HG03175 (cell line): ENCODE measurements around the gene FAM89A.

Experiments used
- ATAC-seq: cut with Tn5 transposase; IDR thresholded peaks from one replicate; pipeline ENCODE4 v1.9.1; 2021; ENCODE audit warnings: mild to moderate bottlenecking, moderate library complexity; ENCODE audit not compliant: unreplicated experiment

FAM89A gene

GRCh38 chr1:231040019-231040799 lies at the start of gene FAM89A:
Gene FAM89A, minus strand, starts transcription at chr1:231040254. Its CDS starts 43 bp downstream, at chr1:231040211.
- ATAC-seq, result peak; percentile 70

- ATAC-seq, result no peak
Observed at GRCh38 chr1:231084353-231084752, 44.3 kb upstream of the FAM89A start.

- no peak for ATAC-seq
Observed at GRCh38 chr1:231079163-231079562, 39.1 kb upstream of the FAM89A start.

- ATAC-seq, result no peak
Observed at GRCh38 chr1:231078250-231078649, 38.2 kb upstream of the FAM89A start.

- no peak for ATAC-seq
Observed at GRCh38 chr1:231076802-231077201, 36.7 kb upstream of the FAM89A start.

- ATAC-seq, result no peak
Observed at GRCh38 chr1:231075497-231075896, 35.4 kb upstream of the FAM89A start.

- ATAC-seq, result no peak
Observed at GRCh38 chr1:231075020-231075419, 35.0 kb upstream of the FAM89A start.

- ATAC-seq, result no peak
Observed at GRCh38 chr1:231074046-231074445, 34.0 kb upstream of the FAM89A start.

- ATAC-seq, result no peak
Observed at GRCh38 chr1:231073331-231073730, 33.3 kb upstream of the FAM89A start.

- ATAC-seq, result no peak
Observed at GRCh38 chr1:231072502-231073094, 32.5 kb upstream of the FAM89A start.

GRCh38 chr1:231072041-231072440 lies 32.0 kb upstream of the FAM89A start:
- no peak for ATAC-seq

- ATAC-seq, result no peak
Observed at GRCh38 chr1:231070758-231071444, 30.8 kb upstream of the FAM89A start.

- ATAC-seq, result no peak
Observed at GRCh38 chr1:231069333-231069732, 29.3 kb upstream of the FAM89A start.

- no peak for ATAC-seq
Observed at GRCh38 chr1:231068762-231069161, 28.7 kb upstream of the FAM89A start.

GRCh38 chr1:231065510-231066241 lies 25.6 kb upstream of the FAM89A start:
- no peak for ATAC-seq

- ATAC-seq, result no peak
Observed at GRCh38 chr1:231064418-231064817, 24.4 kb upstream of the FAM89A start.

GRCh38 chr1:231063331-231063730 lies 23.3 kb upstream of the FAM89A start:
- no peak for ATAC-seq

GRCh38 chr1:231062500-231063270 lies 22.6 kb upstream of the FAM89A start:
- ATAC-seq, result no peak

GRCh38 chr1:231059566-231060193 lies 19.6 kb upstream of the FAM89A start:
- ATAC-seq, result no peak
